DMS153 (cell line): ENCODE measurements around the gene ITPR1.

Experiments
- DNase-seq: peaks from one replicate; lab custom pipeline; 2025; lab: John Stamatoyannopoulos, UW

The ITPR1 gene

GRCh38 chr3:4491855-4492207, 1.3 kb upstream of the ITPR1 start:
- DNase-seq, result no peak

- no peak for DNase-seq
Observed at GRCh38 chr3:4492208-4493013, 737 bp upstream of the ITPR1 start.

GRCh38 chr3:4493941-4494894, 1.1 kb downstream of the ITPR1 start:
- DNase-seq, result no peak

- DNase-seq, result no peak
Observed at GRCh38 chr3:4494895-4495264, 1.7 kb downstream of the ITPR1 start.

GRCh38 chr3:4495294-4496086, 2.3 kb downstream of the ITPR1 start:
- DNase-seq, result no peak

GRCh38 chr3:4496087-4496452, 2.9 kb downstream of the ITPR1 start:
- DNase-seq, result no peak

GRCh38 chr3:4497005-4497692, 4.0 kb downstream of the ITPR1 start:
- no peak for DNase-seq

- no peak for DNase-seq
Observed at GRCh38 chr3:4497843-4498324, 4.7 kb downstream of the ITPR1 start.

- no peak for DNase-seq
Observed at GRCh38 chr3:4498446-4498845, 5.3 kb downstream of the ITPR1 start.

- no peak for DNase-seq
Observed at GRCh38 chr3:4501437-4501836, 8.3 kb downstream of the ITPR1 start.

- DNase-seq, result no peak
Observed at GRCh38 chr3:4501927-4502326, 8.8 kb downstream of the ITPR1 start.

- DNase-seq, result no peak
Observed at GRCh38 chr3:4503050-4503449, 9.9 kb downstream of the ITPR1 start.

- DNase-seq, result no peak
Observed at GRCh38 chr3:4504340-4505261, 11.5 kb downstream of the ITPR1 start.

GRCh38 chr3:4505688-4506558, 12.8 kb downstream of the ITPR1 start:
- no peak for DNase-seq

GRCh38 chr3:4506559-4507023, 13.4 kb downstream of the ITPR1 start:
- no peak for DNase-seq

- DNase-seq, result no peak
Observed at GRCh38 chr3:4507024-4507596, 14.0 kb downstream of the ITPR1 start.

- DNase-seq, result no peak
Observed at GRCh38 chr3:4508048-4508981, 15.2 kb downstream of the ITPR1 start.

- DNase-seq, result no peak
Observed at GRCh38 chr3:4509043-4509442, 15.9 kb downstream of the ITPR1 start.
